ENCODE data around the gene CA5A. TPM values are rescaled to one million over a fixed set of nuclear protein-coding genes. Genes with fewer than 3 reads are reported as not detected.
"Not testable (repeated sequence)": the region's sequence is repeated elsewhere in the genome, so short reads cannot be mapped to it uniquely, and the experiment has no call there.

Gene CA5A
- total and polyA plus RNA-seq, 2 of the 13 experiments (the other 11 are each of a cell fraction or from before 2014, with no cell fraction given): 66.8 to 106 TPM

GRCh38 chr16:87869061-87869878 is 67.1 kb downstream of the CA5A start, which contains the start of gene SLC7A5:
Gene SLC7A5 (minus strand): TSS chr16:87869507. CDS start chr16:87869422, 85 bp downstream.
- POLR2A ChIA-PET: interaction anchor here (0.9 to 13.8 kb wide), 16 partner anchors 9 to 485 kb away, joined by 4 to 399 read pairs (median 16); partner anchors contain the start of genes FBXO31 and KLHDC4
- H3K36me3 ChIP-seq (replicated peaks in 1 of 2; ENCODE audit: control insufficient read depth in 1 of 2, insufficient read depth in 2 of 2, low read length in 2 of 2); H3K27me3 ChIP-seq (ENCODE audit: control insufficient read depth in 1 of 2, insufficient read depth in 2 of 2, low read length in 2 of 2); BruUV-seq (replicated peaks); intact Hi-C loops (cut with micrococcal nuclease; ENCODE audit: unreplicated experiment); H3K9me3 ChIP-seq (ENCODE audit: low read length); H2AFZ ChIP-seq (ENCODE audit: low read length); FAIRE-seq: not testable (repeated sequence)
- peak within 1 kb of the TSS; percentile 98 for H3K27ac ChIP-seq (ENCODE audit: extremely low read length, insufficient read depth, low read length)
- peak within 1 kb of the TSS; percentile 78 to 85 (median 85) for H3K4me3 ChIP-seq (replicated peaks in 1 of 3; ENCODE audit: insufficient read depth in 1 of 3, low read depth in 2 of 3, low read length in 3 of 3)
- H3K9ac ChIP-seq (ENCODE audit: insufficient read depth, low read depth, low read length): peak within 1 kb of the TSS; percentile 87
- peaks cover 55% of the 10 kb centered on the region for H3K4me1 ChIP-seq (ENCODE audit: insufficient read depth, low read length)
- peak; percentile 20 for ATAC-seq
- peaks cover 33% of the 10 kb centered on the region for H4K20me1 ChIP-seq (ENCODE audit: insufficient read depth, low read length)
- H3K4me2 ChIP-seq (ENCODE audit: low read depth, low read length): peak within 1 kb of the TSS; percentile 97
- WGBS (ENCODE audit: low lambda C conversion rate): 72% methylated on average over 76 of the region's 109 CpGs
- H3K79me2 ChIP-seq (ENCODE audit: insufficient read depth, low read length): peaks cover 48% of the 10 kb centered on the region
- in situ Hi-C loops (cut with HindIII; ENCODE audit: extremely low pct_ligation_motif_present, low pct_unique_long_range_greater_than_20kb): loop anchor here (25.0 kb wide), 1 partner anchor 482 kb away; the partner anchor contains the start of genes FBXO31 and MAP1LC3B
- CTCF ChIA-PET (ENCODE audit: low intra/inter-chr PET ratio, low total read pairs): interaction anchor here (5.7 kb wide), 1 partner anchor 91 kb away, joined by 154 read pairs; no protein-coding TSS in a partner anchor
- DNase-seq (ENCODE audit: low spot score): peak; percentile 60
- TF ChIP-seq ARID2 (CRISPR knock-in tag; IDR thresholded peaks at IDR 0.05; ENCODE audit: borderline replicate concordance) (0 out of 2 replicates have a peak, but pooled peaks have one; percentile 7), ZNF883 (CRISPR knock-in tag; IDR thresholded peaks at IDR 0.05; ENCODE audit: not compliant biosample characterization) (peak; percentile 78), ZNF468 (CRISPR knock-in tag; IDR thresholded peaks at IDR 0.05) (0 out of 2 replicates have a peak, but pooled peaks have one; percentile 43), ARNTL (CRISPR knock-in tag; IDR thresholded peaks at IDR 0.05) (peak; percentile 81), NR1H2 (CRISPR knock-in tag; IDR thresholded peaks at IDR 0.05; ENCODE audit: borderline replicate concordance, low read depth) (peak; percentile 88; the same call in 1 of the 2 replicates), GABPB1 (CRISPR knock-in tag; IDR thresholded peaks at IDR 0.05) (peak; percentile 75; the same call in 1 of the 2 replicates), SP5 (CRISPR knock-in tag; IDR thresholded peaks at IDR 0.05; ENCODE audit: borderline replicate concordance, low read depth) (peak; percentile 27), IRF1 (CRISPR knock-in tag; IDR thresholded peaks at IDR 0.05; ENCODE audit: low read depth) (0 out of 2 replicates have a peak, but pooled peaks have one; percentile 88), CSRNP1 (CRISPR knock-in tag; IDR thresholded peaks at IDR 0.05) (peak; percentile 92; the same call in 1 of the 2 replicates), SIN3A (IDR thresholded peaks at IDR 0.05; ENCODE audit: borderline replicate concordance, low read depth, low read length) (peak; percentile 87), ZNF460 (CRISPR knock-in tag; IDR thresholded peaks at IDR 0.05; ENCODE audit: borderline replicate concordance) (0 out of 2 replicates have a peak, but pooled peaks have one; percentile 13), ATF4 (CRISPR knock-in tag; IDR thresholded peaks at IDR 0.05) (peak in 1 of 2 experiments; percentile 87; a peak in 2 of 4 replicates), ZFP36L1 (CRISPR knock-in tag; IDR thresholded peaks at IDR 0.05) (peak; percentile 88), ZNF670 (CRISPR knock-in tag; IDR thresholded peaks at IDR 0.05; ENCODE audit: borderline replicate concordance) (peak; percentile 71), RFXAP (CRISPR knock-in tag; IDR thresholded peaks at IDR 0.05; ENCODE audit: borderline replicate concordance) (peak; percentile 58; the same call in 1 of the 2 replicates), ZNF576 (CRISPR knock-in tag; IDR thresholded peaks at IDR 0.05) (peak; percentile 95), CENPT (CRISPR knock-in tag; IDR thresholded peaks at IDR 0.05; ENCODE audit: low read depth) (peak; percentile 68; the same call in 1 of the 2 replicates), ZNF746 (CRISPR knock-in tag; IDR thresholded peaks at IDR 0.05) (peak; percentile 65; the same call in 1 of the 2 replicates), POLR2A (IDR thresholded peaks at IDR 0.05; ENCODE audit: insufficient read depth in 1 of 2, low read depth in 2 of 2, low read length in 2 of 2) (peak; percentile 87 to 95)
